HG03439 (cell line): ENCODE measurements around the gene SEL1L3.

Experiments
- ATAC-seq: cut with Tn5 transposase; IDR thresholded peaks from one replicate; pipeline ENCODE4 v1.9.1; 2021; ENCODE audit warnings: mild to moderate bottlenecking, moderate library complexity; ENCODE audit not compliant: unreplicated experiment

The SEL1L3 gene

DNA sequence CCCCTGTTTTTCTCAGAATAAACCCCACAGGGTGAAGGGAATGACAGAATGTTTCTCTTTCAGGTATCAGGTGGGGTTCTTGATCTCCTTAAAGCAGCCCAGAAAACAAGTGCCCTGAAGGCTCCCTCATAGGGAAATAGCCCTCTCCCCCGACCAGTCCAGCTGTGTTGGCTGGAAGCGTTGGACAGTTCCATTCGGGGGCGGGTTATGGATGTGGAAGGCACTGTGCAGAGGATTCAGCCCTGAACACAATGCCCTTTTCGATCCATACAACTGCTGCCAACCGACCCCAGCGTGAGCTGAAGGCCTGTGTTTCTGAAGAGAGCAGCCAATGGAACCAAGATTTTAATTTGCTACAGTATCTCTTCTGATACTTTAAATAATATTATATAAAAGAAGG lies 41.5 kb downstream of the SEL1L3 start:
- no peak for ATAC-seq

DNA sequence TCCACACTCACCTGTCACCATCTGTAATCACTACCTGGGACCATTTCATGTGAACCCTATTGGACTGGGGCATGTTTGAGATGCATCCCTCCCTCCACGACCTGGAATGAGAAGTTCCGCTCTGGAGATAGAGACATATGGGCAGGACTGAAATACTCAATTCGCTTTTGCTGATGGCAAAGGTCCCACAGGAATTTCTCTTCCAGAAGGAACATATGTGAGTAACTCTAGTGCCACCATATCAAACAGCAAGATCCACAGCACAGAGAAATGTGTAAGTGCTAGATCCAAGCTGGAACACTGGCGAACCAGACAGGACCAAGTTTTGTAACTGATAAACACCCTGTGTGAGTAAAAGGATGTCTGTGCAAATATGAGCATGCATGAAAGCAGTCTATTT lies 43.9 kb downstream of the SEL1L3 start:
- ATAC-seq, result no peak

DNA sequence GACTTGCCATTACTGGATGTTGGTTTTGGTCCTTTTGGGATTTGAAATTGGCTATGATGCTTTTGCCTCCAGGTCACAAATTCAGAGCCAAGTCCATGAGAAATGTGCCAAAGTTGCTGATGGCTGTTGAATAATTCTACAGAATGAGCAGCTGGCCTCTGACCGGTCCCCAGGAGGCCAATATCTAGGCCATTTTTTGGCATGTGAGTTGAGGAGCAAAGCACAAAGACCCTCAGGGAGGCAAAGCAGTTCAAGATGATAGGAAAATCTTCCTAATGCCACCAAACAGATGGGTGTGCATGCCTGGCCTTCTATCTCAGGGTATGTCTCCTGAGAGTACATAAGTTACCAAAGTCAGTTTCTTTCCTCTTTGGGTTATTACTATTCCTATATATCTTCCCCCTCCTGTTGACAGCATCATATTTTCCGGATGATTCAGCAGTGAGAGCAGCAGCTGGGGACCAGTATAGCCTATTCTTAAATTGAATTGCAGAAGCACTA lies 44.4 kb downstream of the SEL1L3 start:
- no peak for ATAC-seq

DNA sequence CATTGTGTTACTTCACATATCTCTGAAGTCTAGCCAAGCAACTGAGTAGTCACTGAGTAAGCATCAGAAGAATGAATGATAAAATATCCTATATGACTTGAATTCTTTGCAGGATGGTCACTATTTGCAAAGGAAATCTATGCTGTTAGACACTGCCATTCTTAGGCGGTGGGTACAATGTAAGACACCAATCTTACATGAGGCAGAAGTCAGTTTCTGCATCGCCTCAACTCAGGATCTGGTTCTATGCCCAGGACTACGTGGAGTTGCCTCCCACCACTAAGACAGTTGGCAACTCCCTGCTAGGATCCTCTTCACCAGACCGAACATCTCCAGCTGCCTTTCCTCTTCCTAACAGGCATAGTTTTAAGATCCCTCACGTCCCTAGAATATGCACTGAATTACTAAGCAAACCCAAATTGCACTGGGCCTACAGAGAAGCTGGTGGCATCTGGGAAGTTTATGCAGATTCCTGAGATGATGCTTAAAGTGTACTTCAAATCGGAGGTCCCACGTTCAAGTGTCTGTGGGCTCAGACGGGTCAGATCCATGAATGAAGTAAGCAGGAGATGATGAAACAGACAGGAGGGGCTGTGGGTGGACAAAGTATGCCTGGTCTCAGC lies 45.6 kb downstream of the SEL1L3 start:
- no peak for ATAC-seq

DNA sequence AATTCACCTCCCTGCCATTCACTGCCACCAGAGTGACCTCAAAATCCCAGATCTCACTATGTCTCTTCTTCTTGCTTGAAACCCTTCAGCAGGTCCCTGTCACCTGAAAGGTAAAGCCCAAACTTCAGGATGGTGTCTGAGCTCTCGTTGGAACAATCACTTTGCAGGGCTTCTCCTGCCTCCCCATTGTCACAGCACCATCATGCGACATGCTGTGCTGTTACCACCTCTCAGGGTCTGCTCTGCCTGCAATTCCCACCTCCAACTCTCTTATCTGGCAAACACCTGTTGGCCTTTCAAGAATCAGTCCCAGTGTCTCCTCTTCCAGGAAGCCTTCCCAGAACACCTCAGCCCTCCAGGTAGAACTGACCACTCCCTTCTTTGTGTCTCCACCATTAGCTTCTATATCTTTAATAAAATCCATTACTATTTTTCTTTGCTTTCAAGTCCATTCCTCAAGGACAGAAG lies 46.2 kb downstream of the SEL1L3 start:
- ATAC-seq, result no peak

DNA sequence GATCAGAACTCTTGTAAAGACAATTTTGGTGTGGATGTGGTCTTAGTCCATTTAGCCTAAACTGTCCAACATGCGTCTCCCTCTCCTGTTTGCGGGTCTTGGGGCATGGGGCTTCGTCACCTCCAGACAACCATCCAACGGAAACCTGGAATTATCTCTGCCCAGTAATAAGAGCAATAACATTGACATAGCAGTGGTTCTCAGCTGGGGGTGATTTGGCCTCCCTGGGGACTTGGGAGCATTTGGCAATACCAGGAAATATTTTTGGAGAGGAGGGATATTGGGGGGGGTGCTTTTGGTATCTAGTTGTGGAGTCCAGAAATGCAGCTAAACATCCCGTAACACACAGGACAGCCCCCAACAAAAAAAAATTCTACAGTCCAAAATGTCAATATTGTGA lies 47.2 kb downstream of the SEL1L3 start:
- no peak for ATAC-seq

DNA sequence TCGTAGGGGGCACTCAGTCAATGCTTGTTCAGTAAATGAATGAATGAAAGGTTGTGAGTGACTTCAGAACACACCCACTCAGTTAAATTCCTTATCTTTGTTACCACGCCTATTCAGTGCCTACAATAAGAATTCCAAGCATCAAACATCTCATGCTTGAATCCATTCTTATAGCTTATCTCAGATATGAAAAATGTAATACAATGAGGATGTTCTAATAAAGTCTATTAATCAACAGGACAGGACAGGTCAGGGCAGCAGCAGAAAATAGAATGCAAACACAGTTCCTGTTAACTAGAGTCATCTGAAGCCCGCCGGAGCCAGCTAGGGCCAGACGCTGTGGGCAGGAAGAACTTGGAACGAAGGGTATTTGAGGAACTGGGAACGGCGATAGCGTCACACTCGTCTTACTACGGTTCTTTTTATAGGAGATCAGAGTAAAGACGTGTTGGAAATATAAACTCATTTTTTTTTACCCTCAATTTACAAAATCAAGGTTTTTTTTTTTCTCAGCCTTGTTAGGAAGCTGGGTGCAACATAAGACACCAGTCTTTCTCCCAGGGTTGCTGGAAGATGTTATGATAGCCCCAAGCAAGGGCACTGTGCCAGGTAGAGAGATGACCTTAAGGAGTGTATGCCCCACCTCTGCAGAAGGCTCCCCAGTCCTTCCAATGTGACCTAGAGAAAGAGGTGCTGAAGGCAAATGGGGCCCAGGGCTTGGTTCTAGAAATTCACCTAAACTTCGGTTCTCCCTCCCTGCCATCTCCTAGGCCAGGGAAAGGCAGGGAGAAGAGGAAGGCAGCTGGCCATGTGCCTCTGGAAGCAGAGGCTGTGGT lies 48.3 kb downstream of the SEL1L3 start:
- ATAC-seq, result no peak

DNA sequence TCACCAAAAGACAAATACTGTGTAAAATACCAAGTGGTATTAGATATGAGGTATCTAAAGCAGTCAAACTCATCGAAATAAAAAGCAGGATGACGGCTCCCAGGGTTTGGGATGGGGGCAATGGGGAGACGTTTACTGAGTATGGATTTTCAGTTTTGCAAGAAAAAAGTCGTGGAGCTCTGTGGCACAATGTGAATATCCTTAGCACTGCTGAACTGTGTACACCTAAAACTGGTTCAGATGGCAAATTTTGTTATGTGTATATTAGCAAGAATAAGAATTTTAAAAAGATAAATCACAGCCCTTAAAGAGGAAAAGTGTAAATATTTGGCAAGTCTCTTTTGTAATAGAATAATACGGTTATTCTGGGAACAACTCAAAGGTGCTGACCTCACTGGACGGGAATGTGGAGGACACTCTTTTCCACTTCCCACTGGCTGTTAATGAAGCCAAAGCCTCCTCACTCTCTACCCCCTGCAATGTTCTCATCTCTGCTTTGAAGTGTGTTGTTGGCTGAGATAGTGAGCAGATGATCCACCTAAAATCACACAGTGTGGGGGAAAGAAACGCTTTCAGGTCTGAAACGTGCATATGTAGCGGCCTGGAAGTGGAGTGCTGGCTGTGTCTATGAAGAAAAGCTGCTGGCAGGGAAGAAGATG lies 49.2 kb downstream of the SEL1L3 start:
- ATAC-seq, result no peak

DNA sequence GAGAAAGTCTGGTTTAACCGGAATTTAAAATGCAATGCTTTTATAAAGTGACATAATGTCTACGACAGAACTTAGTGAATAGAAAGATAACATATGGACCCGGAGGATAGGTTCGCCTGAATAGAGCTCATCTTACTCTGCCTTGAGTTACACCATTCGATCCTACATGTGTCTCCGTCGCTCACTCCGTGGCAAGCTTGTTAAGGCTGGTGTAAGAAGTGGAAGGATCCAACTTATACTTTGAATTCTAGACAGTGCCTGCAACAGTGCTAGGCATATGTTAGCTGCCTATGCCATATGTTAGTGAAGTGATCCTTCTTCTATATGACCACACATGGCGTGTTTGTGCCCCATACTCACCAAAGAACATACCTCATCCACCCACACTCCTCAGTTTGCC lies 50.9 kb downstream of the SEL1L3 start:
- no peak for ATAC-seq

DNA sequence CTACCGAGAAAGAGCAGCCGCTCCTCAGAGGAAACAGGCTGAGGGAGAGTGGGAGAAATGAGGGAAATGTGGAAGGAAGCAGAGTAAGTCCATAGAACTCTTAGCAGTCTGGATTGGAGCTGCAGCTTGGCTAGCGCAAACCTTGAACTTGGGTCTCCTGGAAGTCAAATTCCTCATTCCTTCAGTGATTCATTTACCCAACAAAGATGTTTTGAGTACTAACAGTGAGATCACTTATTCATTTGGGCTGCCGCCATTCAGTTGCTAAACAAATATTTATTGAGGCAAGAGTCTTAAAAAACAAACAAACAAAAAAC lies 51.5 kb downstream of the SEL1L3 start:
- no peak for ATAC-seq

DNA sequence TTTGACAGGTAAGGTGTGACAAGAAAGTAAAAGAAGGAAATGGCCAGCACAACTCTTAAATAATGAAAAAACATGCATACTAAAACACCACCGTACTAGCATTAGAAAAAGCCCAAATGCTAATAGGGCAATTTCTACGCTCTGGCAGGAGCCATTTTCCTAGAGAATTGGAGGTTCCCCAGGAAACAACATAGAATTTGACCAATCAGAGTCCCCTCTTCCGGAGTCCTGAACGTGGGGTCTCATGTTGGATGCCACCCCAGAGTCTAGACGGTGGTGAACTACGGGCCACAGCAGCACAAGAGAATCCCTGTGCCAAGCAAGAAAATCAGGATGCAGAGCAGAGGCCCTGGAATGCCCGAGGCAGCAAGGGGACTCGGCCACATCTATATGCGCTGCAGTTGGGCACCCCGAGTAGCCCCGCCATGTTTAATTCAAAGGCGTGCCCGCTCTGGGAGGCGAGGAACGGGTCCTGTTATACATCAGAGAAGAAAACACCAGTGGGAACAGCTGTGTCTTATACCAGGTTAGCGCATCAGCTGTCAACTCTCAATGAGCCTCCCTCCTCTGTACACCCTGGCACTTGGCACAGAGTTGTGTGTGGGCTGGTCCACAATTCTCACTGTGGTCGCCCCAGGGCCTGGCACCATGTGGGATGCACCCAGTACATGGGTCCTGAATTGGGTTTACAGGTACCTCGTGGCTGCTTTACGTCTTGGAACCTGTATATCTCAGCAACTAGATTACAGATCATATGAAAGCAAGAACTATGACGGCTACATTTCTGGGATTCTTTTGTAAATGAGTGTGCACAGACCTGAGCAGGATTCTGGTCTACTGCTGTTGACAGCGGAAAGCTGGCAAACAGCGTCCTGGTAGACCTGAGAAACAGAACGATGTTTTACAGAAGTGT lies 52.1 kb downstream of the SEL1L3 start:
- ATAC-seq, result no peak

DNA sequence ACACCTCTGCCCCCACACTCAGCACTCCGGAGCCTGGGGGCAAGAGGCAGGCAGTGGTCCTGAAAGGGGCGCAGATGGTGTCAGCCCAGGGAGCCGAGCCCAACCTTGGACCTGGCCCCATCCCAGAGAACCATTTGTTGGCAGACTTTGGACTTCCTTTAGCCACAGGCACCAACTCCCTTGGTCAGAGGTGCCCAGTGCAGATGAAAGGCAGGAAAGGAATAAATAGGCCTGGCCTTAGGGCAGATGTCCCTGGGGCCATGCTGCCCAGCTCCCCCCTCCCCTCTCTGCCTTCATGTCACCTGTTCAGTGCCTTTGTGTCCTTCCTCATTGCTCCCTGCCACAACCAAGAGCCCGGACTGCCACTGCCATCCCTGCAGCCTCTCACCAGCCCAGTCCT lies 52.8 kb downstream of the SEL1L3 start:
- no peak for ATAC-seq

DNA sequence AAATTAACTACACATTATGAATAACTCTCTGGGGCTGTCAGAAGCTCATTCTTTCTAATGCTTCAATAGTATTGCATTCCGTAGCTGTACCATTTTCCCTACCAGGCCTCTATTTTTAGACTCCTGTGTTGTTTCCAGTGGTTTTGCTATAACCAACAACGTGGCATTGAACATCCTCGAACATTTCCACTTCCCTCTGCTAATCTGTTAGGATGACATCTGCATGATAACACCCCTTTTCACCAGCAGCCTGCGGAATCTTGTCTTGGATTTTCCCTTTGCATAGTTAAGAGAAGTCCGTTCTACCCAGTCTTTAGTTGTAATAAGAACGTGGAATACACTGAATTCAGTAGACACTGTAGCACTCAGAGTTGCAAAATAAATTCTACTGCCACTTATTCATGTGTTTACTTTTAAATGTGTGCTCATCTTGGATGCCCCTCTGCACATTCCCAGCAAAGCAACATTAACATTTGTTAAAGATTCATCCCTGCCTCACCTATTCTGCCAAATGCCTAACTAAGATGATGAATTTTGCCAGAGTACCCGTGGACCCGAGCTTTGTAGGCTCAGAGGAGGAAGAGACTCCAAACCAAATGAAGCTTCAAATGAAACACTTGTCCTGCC lies 55.6 kb downstream of the SEL1L3 start:
- no peak for ATAC-seq

DNA sequence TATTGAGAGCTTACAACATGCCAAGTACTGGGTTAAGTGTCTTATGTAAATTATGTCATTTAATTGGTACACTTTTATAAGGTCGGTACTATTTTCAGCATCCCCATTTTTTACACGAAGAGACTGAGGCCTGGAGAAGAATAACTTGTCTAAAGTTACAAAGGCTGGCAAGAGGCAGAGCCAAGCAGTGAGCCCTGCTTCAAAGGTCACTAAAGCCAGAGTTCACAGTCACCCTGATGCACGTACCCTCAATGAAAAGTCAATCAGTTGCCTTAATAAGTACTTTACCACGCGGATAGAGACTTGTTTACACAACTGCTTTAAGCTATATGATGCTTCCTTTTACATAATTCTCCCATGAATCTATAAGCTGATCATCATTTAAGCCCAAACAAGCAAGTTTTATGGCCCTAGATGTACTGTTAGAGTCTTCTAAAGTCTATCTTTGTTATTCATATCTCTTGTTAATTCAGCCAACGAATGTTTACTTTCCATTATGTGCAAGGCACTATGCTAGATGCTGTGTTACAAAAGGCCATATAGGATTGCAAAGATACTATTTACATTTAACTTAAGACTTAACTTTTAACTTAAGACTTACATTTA lies 57.4 kb downstream of the SEL1L3 start:
- ATAC-seq, result no peak

DNA sequence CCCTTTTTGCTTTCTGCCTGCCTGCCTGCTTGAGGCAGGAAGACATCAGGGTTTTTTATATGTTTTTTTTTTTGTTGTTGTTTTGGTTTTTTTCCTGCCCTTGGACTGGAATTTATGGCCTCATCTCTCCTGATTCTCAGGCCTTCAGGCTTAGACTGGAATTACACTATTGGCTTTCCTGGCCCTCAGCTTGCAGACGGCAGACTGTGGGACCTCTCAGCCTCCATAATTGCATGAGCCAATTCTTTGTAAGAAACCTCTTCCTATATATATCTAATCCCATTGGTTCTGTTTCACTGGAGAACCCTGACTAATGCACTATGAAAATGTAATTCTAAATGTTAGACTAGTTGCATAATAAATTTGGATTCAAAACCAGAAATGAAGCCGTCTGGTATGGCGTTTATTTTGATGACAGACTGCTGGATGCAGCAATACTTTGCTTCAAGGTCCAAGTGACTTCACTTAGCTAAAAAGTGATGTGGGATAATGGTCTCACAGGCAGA lies 59.0 kb downstream of the SEL1L3 start:
- no peak for ATAC-seq

DNA sequence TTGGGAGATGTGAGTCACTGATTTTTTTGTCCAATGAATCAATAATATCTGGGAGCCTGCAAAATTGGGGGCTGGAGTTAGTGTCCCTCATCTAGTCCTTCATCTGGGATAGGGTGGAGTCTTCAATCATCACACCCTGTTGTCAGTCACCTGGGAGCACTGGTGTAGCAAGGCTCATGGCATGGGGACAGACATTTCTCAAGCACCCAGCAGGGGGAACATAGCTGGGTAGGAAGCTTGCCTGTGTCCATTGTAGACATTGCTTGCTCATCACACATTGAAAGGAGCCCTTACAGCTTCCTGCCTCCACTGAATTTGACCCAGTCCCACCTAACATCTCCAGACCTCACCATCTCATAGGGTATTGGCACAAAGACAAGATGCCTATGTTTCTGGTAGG lies 61.2 kb downstream of the SEL1L3 start:
- no peak for ATAC-seq

DNA sequence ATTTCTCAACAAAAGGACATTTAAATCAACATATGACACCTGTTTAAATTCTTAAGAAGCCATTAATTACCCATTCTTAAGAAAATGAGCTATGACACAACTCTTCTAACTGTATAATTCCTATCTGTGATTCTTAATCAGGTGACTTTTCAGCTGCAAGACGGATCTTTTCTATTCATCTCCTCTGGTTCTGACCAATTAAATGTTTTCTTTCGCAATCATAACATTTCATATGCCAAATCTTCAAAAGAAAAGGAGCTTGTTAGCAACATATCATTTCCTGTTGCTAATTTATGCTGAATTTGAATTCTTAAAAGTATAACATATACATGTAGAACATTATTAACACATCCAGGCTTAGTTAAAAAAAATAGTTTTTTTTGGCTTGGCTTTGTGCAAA lies 62.5 kb downstream of the SEL1L3 start:
- no peak for ATAC-seq

DNA sequence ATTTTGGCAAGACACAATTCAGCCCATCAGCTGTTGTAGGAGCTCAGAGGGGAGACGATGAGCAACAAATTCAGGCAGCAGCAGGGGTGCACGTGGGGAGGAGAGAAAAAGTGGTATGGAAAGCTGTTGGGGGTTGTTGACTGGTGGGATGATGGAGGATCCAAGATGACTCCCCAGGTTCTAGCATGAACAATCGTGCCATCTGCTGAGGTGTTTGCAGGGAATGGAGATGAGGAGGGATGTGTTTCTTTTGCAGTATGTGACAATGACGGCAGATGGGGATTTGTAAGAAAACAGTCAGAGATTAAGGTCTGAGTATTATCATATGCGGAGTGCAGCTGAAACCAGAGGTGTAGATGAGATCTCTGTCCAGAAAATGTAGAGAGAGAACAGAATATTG lies 63.3 kb downstream of the SEL1L3 start:
- ATAC-seq, result no peak

DNA sequence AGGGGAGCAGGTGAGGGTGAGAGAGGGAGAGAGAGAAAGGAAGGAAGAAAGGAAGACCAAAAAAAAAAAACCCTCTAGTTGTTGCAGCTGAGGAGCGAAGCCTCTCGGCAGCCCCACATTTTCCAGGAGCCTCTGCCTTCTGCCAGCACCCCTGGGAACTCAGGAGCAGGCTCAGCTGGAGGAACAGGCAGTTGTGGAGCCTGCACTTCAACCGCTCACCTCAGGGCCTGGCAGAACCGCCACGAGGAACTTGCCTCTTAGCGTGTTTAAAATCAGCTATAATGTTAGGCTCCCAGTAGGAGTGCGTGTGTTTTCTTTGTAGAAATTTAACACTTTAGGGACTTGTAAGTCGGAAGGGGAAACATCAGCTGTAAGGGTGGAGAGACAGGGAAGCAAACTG lies 65.7 kb downstream of the SEL1L3 start:
- ATAC-seq, result no peak
